ENCODE data around the gene STH.

DNA sequence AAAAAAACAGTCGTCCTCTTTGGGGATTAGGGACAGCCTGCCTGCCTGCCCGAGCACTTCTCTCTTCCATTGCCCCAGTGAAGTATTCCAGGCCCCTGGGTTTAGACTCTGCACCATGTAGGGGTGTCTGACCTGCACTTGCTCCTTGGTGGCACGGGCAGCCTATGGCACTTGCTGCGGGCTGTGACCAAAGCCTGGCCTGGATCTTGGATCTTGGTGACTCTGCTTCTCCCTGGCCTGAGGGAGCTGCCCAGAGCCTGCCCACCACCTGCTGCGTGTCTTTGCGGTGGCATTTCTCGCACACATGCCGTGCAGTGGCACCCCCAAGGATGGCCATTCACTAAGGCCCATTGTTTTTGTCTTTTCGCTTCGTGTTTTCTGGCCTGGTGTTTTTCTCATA is 6.1 kb upstream of the STH start:
- no peak for TF ChIP-seq CTCF (IDR thresholded peaks at IDR 0.05; ENCODE audit: low read length)
- no peak for TF ChIP-seq EZH2 (IDR thresholded peaks at IDR 0.05; ENCODE audit: borderline replicate concordance, low read length)

Data from OCI-LY1 (cell line).